Neural cell (in vitro differentiated cells): ENCODE results near the gene LIMS1.
A peak's percentile ranks its signal among the peaks of the same experiment; 100 is the strongest.

ENCODE experiments used
- EP300 ChIP-seq: fragments of 450-650 bp; conservative IDR thresholded peaks from 2 replicates; pipeline ENCODE4 v1.6.1; 2014; ENCODE audit warnings: antibody characterized with exemption, mild to moderate bottlenecking, moderate library complexity; ENCODE audit not compliant: poor library complexity, severe bottlenecking
- EZH2 ChIP-seq: fragments of 200-600, 300-800 bp; shearing (Covaris generic), sonication (generic); IDR thresholded peaks from 2 replicates; pipeline ENCODE4 v1.6.1; 2014; ENCODE audit warnings: antibody characterized with exemption, low read length, borderline replicate concordance, mild to moderate bottlenecking; ENCODE audit not compliant: insufficient read depth, poor library complexity, severe bottlenecking
- MXI1 ChIP-seq: fragments of 450-650 bp; conservative IDR thresholded peaks from 2 replicates; pipeline ENCODE4 v1.6.1; 2014; ENCODE audit warnings: antibody characterized with exemption, mild to moderate bottlenecking; ENCODE audit not compliant: poor library complexity, severe bottlenecking
- POLR2AphosphoS5 ChIP-seq: IDR thresholded peaks from 2 replicates; pipeline ENCODE4 v1.6.1; 2012
- RAD21 ChIP-seq: fragments of 450-650 bp; conservative IDR thresholded peaks from 2 replicates; pipeline ENCODE4 v1.6.1; 2014; ENCODE audit warnings: antibody characterized with exemption, mild to moderate bottlenecking, moderate library complexity
- SMC3 ChIP-seq: fragments of 450-650 bp; conservative IDR thresholded peaks from 2 replicates; pipeline ENCODE4 v1.6.1; 2014; ENCODE audit warnings: antibody characterized with exemption, mild to moderate bottlenecking, moderate library complexity; ENCODE audit not compliant: poor library complexity
- TAF1 ChIP-seq: IDR thresholded peaks from 2 replicates; pipeline ENCODE4 v1.6.1; 2012; ENCODE audit warnings: low read depth
- TF ChIP-seq, protein P1 (sequence below): fragments of 450-650 bp; IDR thresholded peaks from 2 replicates; pipeline ENCODE4 v1.5.1; 2014; ENCODE audit warnings: antibody characterized with exemption, mild to moderate bottlenecking, moderate library complexity; ENCODE audit not compliant: poor library complexity, severe bottlenecking
- TF ChIP-seq, protein P2 (sequence below): IDR thresholded peaks from 2 replicates; pipeline ENCODE4 v1.6.1; 2012; ENCODE audit warnings: borderline replicate concordance

DNA sequence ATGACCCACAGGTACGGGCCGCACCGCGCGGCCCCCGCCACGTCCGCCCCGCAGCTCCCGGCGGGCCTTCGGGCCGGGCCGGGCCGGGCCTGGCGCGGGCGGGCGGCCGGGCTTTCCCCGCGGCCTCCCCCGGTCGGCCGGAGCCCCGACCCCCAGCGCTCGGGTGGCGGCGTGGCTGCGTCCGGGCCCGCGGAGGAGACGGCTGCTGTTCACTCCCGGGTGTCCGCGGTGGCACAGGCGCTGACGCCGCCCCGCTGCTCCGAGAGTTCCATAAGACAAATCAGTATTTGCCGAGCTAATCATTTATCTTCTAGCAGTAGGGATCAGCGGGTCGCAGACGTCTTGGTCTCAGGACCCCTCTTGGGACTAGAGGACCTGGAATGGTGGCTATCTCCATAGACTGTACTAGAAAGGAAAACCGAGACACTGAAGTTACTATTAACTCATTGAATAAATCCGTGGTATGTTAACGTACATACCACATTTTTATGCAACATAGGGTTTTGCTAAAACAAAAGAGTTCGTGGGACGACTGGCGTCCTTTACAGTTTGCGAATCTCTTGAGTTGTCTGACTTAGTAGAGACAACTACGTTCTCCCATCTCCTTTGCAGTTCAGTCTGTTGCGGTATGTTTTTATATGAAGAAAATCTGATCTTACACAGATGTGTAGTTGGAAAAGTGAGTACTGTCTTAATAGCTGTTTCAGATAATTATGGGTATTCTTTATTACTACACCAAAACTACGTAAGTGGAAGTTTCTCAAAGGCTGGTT is 500 bp downstream of the LIMS1 start:
- TF ChIP-seq, protein P1, sequence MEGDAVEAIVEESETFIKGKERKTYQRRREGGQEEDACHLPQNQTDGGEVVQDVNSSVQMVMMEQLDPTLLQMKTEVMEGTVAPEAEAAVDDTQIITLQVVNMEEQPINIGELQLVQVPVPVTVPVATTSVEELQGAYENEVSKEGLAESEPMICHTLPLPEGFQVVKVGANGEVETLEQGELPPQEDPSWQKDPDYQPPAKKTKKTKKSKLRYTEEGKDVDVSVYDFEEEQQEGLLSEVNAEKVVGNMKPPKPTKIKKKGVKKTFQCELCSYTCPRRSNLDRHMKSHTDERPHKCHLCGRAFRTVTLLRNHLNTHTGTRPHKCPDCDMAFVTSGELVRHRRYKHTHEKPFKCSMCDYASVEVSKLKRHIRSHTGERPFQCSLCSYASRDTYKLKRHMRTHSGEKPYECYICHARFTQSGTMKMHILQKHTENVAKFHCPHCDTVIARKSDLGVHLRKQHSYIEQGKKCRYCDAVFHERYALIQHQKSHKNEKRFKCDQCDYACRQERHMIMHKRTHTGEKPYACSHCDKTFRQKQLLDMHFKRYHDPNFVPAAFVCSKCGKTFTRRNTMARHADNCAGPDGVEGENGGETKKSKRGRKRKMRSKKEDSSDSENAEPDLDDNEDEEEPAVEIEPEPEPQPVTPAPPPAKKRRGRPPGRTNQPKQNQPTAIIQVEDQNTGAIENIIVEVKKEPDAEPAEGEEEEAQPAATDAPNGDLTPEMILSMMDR: no peak
- TF ChIP-seq TAF1: no peak
- TF ChIP-seq RAD21: no peak
- TF ChIP-seq EZH2: no peak
- TF ChIP-seq MXI1: no peak
- no peak for TF ChIP-seq POLR2AphosphoS5
- TF ChIP-seq EP300: no peak
- TF ChIP-seq, protein P2, sequence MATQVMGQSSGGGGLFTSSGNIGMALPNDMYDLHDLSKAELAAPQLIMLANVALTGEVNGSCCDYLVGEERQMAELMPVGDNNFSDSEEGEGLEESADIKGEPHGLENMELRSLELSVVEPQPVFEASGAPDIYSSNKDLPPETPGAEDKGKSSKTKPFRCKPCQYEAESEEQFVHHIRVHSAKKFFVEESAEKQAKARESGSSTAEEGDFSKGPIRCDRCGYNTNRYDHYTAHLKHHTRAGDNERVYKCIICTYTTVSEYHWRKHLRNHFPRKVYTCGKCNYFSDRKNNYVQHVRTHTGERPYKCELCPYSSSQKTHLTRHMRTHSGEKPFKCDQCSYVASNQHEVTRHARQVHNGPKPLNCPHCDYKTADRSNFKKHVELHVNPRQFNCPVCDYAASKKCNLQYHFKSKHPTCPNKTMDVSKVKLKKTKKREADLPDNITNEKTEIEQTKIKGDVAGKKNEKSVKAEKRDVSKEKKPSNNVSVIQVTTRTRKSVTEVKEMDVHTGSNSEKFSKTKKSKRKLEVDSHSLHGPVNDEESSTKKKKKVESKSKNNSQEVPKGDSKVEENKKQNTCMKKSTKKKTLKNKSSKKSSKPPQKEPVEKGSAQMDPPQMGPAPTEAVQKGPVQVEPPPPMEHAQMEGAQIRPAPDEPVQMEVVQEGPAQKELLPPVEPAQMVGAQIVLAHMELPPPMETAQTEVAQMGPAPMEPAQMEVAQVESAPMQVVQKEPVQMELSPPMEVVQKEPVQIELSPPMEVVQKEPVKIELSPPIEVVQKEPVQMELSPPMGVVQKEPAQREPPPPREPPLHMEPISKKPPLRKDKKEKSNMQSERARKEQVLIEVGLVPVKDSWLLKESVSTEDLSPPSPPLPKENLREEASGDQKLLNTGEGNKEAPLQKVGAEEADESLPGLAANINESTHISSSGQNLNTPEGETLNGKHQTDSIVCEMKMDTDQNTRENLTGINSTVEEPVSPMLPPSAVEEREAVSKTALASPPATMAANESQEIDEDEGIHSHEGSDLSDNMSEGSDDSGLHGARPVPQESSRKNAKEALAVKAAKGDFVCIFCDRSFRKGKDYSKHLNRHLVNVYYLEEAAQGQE: peak; percentile 26
- no peak for TF ChIP-seq SMC3
